ENCODE measurements around the gene CTAGE1. TPM values are rescaled to one million over a fixed set of nuclear protein-coding genes. Genes with fewer than 3 reads are reported as not detected.

Gene CTAGE1
- total RNA-seq, 1 donor from 2014 or later = not detected

DNA sequence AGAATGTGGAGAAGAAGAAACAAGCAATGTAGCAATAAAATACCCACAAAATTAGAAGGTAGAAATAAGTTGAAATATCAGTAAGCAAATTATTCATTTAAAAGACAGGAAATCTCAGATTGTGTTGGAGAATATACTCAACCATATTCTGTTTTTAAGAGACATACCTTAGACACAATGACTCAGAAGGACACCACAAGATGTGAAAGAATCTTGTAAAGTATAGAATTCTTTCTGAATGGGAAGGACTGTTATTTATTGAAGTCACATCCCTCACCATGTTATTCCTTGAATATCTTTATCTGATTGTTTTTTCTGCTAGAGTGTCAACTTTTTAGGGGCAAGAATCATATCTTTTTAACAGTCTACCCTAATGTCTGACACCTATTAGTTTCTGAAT lies 50.4 kb downstream of the CTAGE1 start:
- no peak for DNase-seq (ENCODE audit: extremely low spot score, unreplicated experiment)
- H3K4me1 Mint-ChIP-seq (ENCODE audit: unreplicated experiment) = no peaks in the 10 kb centered on the region
- no peak for TF ChIP-seq CTCF (IDR thresholded peaks at IDR 0.05)
- H3K27ac Mint-ChIP-seq (ENCODE audit: unreplicated experiment) = no peak overlapping the region
- H3K9me3 Mint-ChIP-seq (ENCODE audit: unreplicated experiment) = no peaks in the 10 kb centered on the region
- H3K36me3 Mint-ChIP-seq (ENCODE audit: unreplicated experiment) = no peaks in the 10 kb centered on the region
- H3K4me3 Mint-ChIP-seq (ENCODE audit: unreplicated experiment) = no peak overlapping the region
- peaks cover 4% of the 10 kb centered on the region for H3K27me3 Mint-ChIP-seq (ENCODE audit: unreplicated experiment)

- Mint-ChIP-seq H3K27ac (ENCODE audit: unreplicated experiment) (no peak overlapping the region), H3K9me3 (ENCODE audit: unreplicated experiment) (no peaks in the 10 kb centered on the region)
- DNase-seq (ENCODE audit: extremely low spot score, unreplicated experiment) = no peak
Observed at GRCh38 chr18:22363867-22364463, 53.8 kb downstream of the CTAGE1 start.

More at GRCh38 chr18:22363867-22364463, 53.8 kb downstream of the CTAGE1 start:
- Mint-ChIP-seq H3K36me3 (ENCODE audit: unreplicated experiment) (no peaks in the 10 kb centered on the region), H3K4me3 (ENCODE audit: unreplicated experiment) (no peak overlapping the region), H3K27me3 (ENCODE audit: unreplicated experiment) (peaks cover 4% of the 10 kb centered on the region), H3K4me1 (ENCODE audit: unreplicated experiment) (no peaks in the 10 kb centered on the region)
- peak; percentile 23 for TF ChIP-seq CTCF (IDR thresholded peaks at IDR 0.05)

Other genes with a start within 250 kb of the CTAGE1 start
- gene GATA6, start 248.3 kb downstream of the CTAGE1 start, total RNA-seq = 1.9 and 2.4 TPM in 2 replicates

Measured in osteocyte (in vitro differentiated cells).